DMS153 (cell line): ENCODE measurements around the gene PTK7.

Experiments
- DNase-seq: peaks from one replicate; lab custom pipeline; 2025; lab: John Stamatoyannopoulos, UW

The PTK7 gene

GRCh38 chr6:43146709-43147688, 70.9 kb downstream of the PTK7 start:
- no peak for DNase-seq

GRCh38 chr6:43147691-43148477, 71.8 kb downstream of the PTK7 start:
- DNase-seq = no peak

DNA sequence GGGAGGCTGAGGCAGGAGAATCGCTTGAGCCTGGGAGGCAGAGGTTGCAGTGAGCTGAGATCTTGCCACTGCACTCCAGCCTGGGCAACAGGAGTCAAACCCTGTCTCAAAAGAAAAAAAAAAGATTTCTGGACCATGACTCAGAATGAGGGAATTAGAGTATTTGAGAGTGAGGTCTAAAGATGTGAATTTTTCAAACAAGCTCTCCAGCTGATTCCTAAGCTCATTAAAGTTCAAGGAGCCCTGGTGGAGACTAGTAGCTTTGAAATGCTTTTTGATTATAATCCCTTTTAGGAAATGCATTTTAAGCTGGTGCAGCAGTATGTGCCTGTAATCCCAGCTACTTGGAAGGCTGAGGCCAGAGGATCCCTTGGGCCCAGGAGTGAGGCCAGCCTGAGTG, 73.2 kb downstream of the PTK7 start:
- DNase-seq = no peak

DNA sequence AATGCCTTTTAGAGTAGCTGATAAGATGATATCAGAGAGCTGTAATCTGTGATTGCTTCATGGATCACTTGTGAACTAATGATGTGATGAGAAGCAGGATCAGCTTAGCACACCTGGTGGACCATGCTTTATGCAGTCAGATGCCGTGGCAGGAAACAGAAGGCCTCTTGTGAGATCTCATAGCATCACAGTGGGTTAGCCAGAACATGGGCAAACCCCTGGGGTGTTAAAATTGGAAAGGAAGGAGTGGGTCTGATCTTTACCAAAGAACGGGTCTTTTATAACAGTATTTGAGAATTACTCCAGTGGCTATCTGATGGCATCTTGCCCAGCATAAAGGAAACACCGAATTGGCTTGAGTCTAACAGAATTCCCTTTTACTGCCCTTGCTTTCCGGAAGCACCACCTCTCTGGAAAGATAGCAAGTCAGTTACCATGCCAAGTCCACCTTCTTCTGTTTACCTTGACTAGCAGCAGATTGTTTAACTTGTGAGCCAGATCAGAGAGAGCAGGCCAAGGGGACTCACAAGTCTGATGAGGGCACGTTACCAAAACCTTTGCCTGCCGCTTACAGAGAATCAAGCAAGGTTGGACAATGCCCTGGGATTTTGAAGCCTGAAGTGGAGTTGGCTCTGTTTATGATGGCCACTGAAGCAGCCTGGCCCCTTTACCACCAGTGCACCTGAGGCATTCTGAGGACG, 74.1 kb downstream of the PTK7 start:
- DNase-seq = no peak

- no peak for DNase-seq
Measured at GRCh38 chr6:43159599-43159998, 83.5 kb downstream of the PTK7 start.

DNA sequence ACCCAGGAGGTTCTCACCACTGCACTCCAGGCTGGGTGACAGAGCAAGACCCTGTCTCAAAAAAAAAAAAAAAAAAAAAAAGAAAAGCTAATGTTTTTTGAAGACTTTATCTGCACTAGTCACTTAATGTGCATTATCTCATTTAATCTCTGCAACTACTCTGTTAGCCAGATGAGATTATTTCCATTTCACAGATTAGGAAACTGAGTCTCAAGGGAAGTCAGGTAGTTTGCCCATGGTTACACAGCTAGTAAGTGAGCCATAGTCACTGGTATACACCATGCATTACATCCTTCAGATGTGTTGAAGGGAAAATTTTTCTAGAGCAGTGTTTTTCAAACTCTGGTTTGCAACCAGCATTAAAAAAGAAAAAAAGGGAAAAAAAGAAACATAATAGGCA, 87.8 kb downstream of the PTK7 start:
- DNase-seq = no peak

GRCh38 chr6:43170417-43170930, 94.4 kb downstream of the PTK7 start:
- DNase-seq = no peak

DNA sequence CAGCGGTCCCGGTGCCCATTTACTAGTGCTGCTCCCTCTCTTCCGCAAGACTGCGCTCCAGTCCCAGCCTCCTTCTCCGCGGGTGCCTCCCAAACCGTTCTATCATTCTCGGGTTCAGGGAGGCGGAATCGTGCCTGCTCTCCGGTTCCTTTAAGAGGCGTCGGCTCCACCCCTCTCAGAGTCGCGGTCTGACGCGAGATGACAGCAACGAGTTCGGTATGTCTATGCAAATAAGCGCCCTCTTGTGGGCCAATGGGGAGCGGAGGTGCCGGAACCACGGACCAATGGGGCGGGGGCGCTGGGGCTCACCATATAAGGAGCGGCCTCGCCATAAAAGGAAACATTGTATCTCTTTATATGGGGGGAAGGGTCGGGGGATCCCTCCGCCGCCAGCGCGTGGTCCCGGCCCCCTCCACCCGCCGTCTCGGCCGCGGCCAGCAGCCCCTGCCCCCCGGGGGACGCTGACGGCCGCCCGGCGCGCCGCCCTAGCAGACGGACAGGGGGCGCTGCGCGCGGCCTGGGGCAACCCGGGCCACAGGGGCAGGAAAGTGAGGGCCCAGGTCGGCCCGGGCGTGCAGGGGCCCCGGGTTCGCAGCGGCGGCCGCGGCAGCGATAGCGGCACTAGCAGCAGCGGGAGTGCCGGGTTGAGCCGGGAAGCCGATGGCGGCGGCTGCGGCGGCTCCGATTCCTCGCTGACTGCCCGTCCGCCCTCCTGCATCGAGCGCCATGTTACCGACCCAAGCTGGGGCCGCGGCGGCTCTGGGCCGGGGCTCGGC, 95.0 kb downstream of the PTK7 start, which contains the start of gene SRF:
TSS of gene SRF (plus strand) at position 339 of the 776 bp plus-strand sequence. CDS start at position 727, 388 bp downstream.
- DNase-seq = peak; percentile 98

- DNase-seq = no peak
Measured at GRCh38 chr6:43171707-43172103, 95.6 kb downstream of the PTK7 start.

DNA sequence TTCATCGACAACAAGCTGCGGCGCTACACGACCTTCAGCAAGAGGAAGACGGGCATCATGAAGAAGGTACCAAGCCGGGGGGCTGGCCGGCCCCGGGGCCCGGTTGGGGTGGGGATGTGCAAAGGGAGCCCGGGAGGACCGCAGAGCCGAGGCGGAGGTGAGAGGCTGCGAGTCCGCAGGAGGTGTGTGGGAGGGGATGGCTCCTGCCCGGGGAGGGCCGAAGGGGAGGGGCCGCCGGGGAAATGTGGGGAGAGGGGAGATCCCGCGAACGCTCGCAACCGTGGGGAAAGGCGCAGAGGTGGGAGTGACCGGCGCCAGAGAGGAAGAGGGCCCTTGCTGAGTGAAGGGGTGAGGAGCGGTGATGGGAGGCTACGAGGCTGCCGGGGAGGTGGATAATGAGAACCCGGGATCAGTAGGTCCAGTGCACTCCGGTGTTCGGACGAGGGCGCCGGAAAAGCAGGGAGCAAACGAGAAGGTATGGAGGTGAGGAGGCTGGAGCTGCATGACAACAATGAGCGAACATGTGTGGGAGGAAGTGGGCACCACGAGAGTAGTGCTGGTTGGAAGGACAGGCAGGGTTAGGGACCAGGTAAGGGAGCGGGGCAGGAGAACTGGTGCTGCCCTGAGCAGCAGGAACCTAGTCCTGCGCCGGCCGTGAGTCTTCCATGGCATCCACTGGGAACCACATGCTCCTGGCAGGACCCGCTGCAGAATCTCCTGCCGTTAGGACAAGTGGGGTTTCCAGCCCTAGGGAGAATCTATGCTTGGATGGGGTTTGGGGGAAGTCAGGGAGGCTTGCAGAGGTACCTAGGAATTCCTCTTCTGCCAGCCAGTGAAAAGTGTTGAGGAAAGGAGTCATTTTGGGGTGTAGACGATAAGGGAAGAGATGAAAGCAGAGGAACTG, 96.2 kb downstream of the PTK7 start:
- DNase-seq = peak; percentile 16

GRCh38 chr6:43173591-43174262, 97.6 kb downstream of the PTK7 start:
- DNase-seq = no peak

GRCh38 chr6:43174263-43175112, 98.4 kb downstream of the PTK7 start:
- peak; percentile 97 for DNase-seq

DNA sequence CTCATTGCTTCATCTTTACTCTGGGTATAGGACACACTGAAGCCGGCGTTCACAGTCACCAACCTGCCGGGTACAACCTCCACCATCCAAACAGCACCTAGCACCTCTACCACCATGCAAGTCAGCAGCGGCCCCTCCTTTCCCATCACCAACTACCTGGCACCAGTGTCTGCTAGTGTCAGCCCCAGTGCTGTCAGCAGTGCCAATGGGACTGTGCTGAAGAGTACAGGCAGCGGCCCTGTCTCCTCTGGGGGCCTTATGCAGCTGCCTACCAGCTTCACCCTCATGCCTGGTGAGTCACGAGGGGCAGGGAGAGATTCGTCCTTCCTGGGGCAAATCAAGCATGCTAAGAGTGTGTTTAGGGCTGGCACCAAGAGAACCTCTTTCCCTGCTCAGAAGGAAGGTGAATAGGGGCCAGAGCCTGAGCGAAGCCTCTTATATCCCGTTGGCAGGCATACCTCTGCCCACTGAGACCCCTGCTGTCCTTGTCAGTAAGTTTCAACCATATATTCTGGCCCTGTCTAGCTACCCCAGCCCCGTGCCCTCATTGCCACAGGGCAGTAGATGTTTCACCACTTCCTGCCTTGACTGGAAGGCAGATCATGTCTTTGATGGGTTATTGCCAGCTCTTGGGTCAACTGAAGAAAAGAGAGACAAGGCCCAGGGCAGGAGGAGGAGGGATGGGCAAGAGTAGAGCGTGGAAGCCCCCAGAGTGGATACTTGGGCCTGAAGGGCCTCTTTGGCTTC, 99.7 kb downstream of the PTK7 start:
- no peak for DNase-seq

GRCh38 chr6:43176423-43176786, 100.3 kb downstream of the PTK7 start:
- DNase-seq = no peak

GRCh38 chr6:43178150-43178549, 102.0 kb downstream of the PTK7 start:
- no peak for DNase-seq

- no peak for DNase-seq
Measured at GRCh38 chr6:43178951-43179830, 103.1 kb downstream of the PTK7 start.

DNA sequence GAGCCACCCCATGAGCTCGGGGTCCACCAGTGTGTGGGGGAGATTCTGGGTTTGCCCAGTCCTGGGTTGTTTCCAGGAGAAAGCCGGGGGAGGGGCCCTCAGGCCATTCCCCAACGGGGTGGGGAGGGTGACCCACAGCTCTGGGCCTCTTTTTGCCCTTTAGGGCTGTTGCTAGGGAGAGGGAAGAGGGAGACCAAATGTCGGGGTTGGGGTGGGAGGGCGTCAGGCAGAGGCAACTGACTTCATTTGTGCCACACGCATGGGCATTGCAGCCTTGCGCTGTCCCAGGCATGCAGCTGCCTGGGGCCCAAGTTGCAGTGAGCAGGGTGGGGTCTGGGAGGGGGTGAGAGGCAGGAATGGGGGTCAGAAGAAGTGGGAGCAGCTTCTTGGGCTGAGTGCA, 103.9 kb downstream of the PTK7 start:
- DNase-seq = no peak
